K562 (cell line): ENCODE results near the gene UBR4. TPM values are rescaled to one million over a fixed set of nuclear protein-coding genes. Genes with fewer than 3 reads are reported as not detected.

Source experiments
- ATAC-seq: fragments of 200-7000 bp; cut with Tn5 transposase; 3 replicates; pipeline ENCODE4 v1.9.1; 2020; ENCODE audit warnings: moderate library complexity
- BruUV-seq: library from RNA; stranded (reverse); fragments of 400-500 nt; replicated peaks from 2 replicates; lab custom pipeline; 2021; lab: Mats Ljungman, UMichigan
- CTCF ChIA-PET: fragments of 300-600 bp; formaldehyde crosslinking; extraction: SDS; loops from one replicate; lab custom pipeline; 2021; ENCODE audit warnings: low intra/inter-chr PET ratio; lab: Yijun Ruan, JAX
- POLR2A ChIA-PET: fragments of 300-600, 350-650 bp; sonication (Branson Sonifier 250); formaldehyde crosslinking; extraction: SDS; loops from one replicate; lab custom pipeline; 2021; ENCODE audit warnings: antibody characterized with exemption, inconsistent platforms; lab: Yijun Ruan, JAX
- DNase-seq, 4 experiments: peaks; one replicate each; pipeline versions ENCODE4 v3.0.0 to v3.0.0-alpha.2; 2011 to 2018; ENCODE audit warnings: low spot score in 3 of 4, mixed read lengths in 3 of 4; ENCODE audit errors: extremely low read depth in 1 of 4
- FAIRE-seq: peaks from 2 replicates; lab custom pipeline; 2011; peaks lifted over from hg19 to GRCh38; lab: Jason Lieb, UNC
- H2AFZ ChIP-seq: 2 replicates; pipeline ENCODE4 v1.6.0; 2011; ENCODE audit warnings: low read depth, low read length, control low read depth, inconsistent platforms
- H3K27ac ChIP-seq: fragments of 200-600 bp; 3 replicates; pipeline ENCODE4 v1.8.0; 2011; ENCODE audit warnings: low read depth, mild to moderate bottlenecking, control low read depth, inconsistent platforms, low read length, moderate library complexity, mixed read lengths; ENCODE audit errors: extremely low read depth
- H3K27me3 ChIP-seq, 2 experiments: fragments of 300-600 bp in 1 of 2; 2 replicates in 1 of 2; 3 replicates in 1 of 2; pipeline versions ENCODE4 v1.6.0 to v1.8.0; 2011; ENCODE audit warnings: inconsistent platforms in 2 of 2, low read length in 2 of 2, mild to moderate bottlenecking in 1 of 2, mixed read lengths in 1 of 2, moderate library complexity in 1 of 2; ENCODE audit not compliant: control insufficient read depth in 2 of 2, insufficient read depth in 2 of 2
- H3K36me3 ChIP-seq: fragments of 300-600 bp; 3 replicates; pipeline ENCODE4 v1.8.0; 2011; ENCODE audit warnings: mild to moderate bottlenecking, low read length, inconsistent platforms; ENCODE audit not compliant: control insufficient read depth, insufficient read depth
- H3K4me1 ChIP-seq, 2 experiments: fragments of 200-600 bp in 1 of 2; replicated peaks in 1 of 2; 2 replicates in 1 of 2; 3 replicates in 1 of 2; pipeline versions ENCODE4 v1.5.1 to v1.8.0; 2011; ENCODE audit warnings: inconsistent platforms in 2 of 2, low read length in 2 of 2, mild to moderate bottlenecking in 1 of 2, mixed read lengths in 1 of 2, moderate library complexity in 1 of 2; ENCODE audit not compliant: control insufficient read depth in 2 of 2, insufficient read depth in 2 of 2
- H3K4me2 ChIP-seq: 2 replicates; pipeline ENCODE4 v1.6.1; 2011; ENCODE audit warnings: low read length, control low read depth, inconsistent platforms, mixed read lengths; ENCODE audit not compliant: insufficient read depth
- H3K4me3 ChIP-seq: fragments of 200-600 bp; sonication (generic), shearing (Covaris generic); 2 replicates; pipeline ENCODE4 v1.5.1; 2016; ENCODE audit warnings: control low read depth, inconsistent platforms
- H3K79me2 ChIP-seq: fragments of 200-600 bp; 3 replicates; pipeline ENCODE4 v1.8.0; 2011; ENCODE audit warnings: low read length, inconsistent platforms; ENCODE audit not compliant: control insufficient read depth, insufficient read depth
- H3K9ac ChIP-seq, 2 experiments: 2 replicates each; pipeline versions ENCODE4 v1.6.0 to v1.6.1; 2011; ENCODE audit warnings: low read depth in 2 of 2, low read length in 2 of 2, control low read depth in 1 of 2, inconsistent platforms in 1 of 2, mild to moderate bottlenecking in 1 of 2, mixed read lengths in 1 of 2; ENCODE audit not compliant: insufficient read depth in 1 of 2
- H3K9me1 ChIP-seq: one replicate; pipeline ENCODE4 v1.6.0; 2011; ENCODE audit warnings: inconsistent platforms, mild to moderate bottlenecking, low read length, moderate library complexity; ENCODE audit not compliant: control insufficient read depth, insufficient read depth
- H3K9me3 ChIP-seq: replicated peaks from 2 replicates; pipeline ENCODE4 v1.5.1; 2011; ENCODE audit warnings: low read depth, low read length, inconsistent platforms; ENCODE audit not compliant: control insufficient read depth, insufficient read depth
- H4K20me1 ChIP-seq: replicated peaks from 2 replicates; pipeline ENCODE4 v1.6.1; 2011; ENCODE audit warnings: low read length, inconsistent platforms, mixed read lengths; ENCODE audit not compliant: control insufficient read depth, insufficient read depth
- CTCF ChIP-seq, 3 experiments: IDR thresholded peaks in 2 of 3; conservative IDR thresholded peaks in 1 of 3; 2 replicates each; pipeline ENCODE4 v1.5.1; 2011 to 2012; ENCODE audit warnings: low read length in 3 of 3, mild to moderate bottlenecking in 3 of 3, control low read depth in 2 of 3, improper control_type of control experiment in 1 of 3, inconsistent platforms in 1 of 3, low read depth in 1 of 3, mixed read lengths in 1 of 3, moderate library complexity in 1 of 3; ENCODE audit not compliant: insufficient read depth in 2 of 3
- DLX4 ChIP-seq: fragments of 250-450 bp; sonication (Bioruptor Pico); IDR thresholded peaks from 2 replicates; pipeline ENCODE4 v1.6.1; 2021; ENCODE audit warnings: mild to moderate bottlenecking
- E2F3 ChIP-seq: fragments of 250-450 bp; sonication (Bioruptor Pico); IDR thresholded peaks from 2 replicates; pipeline ENCODE4 v1.4.0; 2020; ENCODE audit warnings: mild to moderate bottlenecking
- ETV6 ChIP-seq, 3 experiments: fragments of 150-350 bp in 1 of 3; sonication (generic) in 1 of 3; formaldehyde crosslinking in 1 of 3; IDR thresholded peaks; 2 replicates each; pipeline versions ENCODE4 v1.6.1 to v1.8.0; 2014 to 2022; ENCODE audit warnings: borderline replicate concordance in 2 of 3, low read depth in 2 of 3, antibody characterized with exemption in 1 of 3, low read length in 1 of 3, mild to moderate bottlenecking in 1 of 3, missing genetic modification reagents in 1 of 3
- HLTF ChIP-seq: fragments of 450-650 bp; IDR thresholded peaks from 2 replicates; pipeline ENCODE4 v1.6.1; 2016
- KAT7 ChIP-seq: sonication (generic); formaldehyde crosslinking; IDR thresholded peaks from 2 replicates; pipeline ENCODE4 v1.8.0; 2022; ENCODE audit warnings: missing genetic modification reagents, mild to moderate bottlenecking, borderline replicate concordance
- MLLT1 ChIP-seq, 2 experiments: fragments of 450-650 bp; IDR thresholded peaks; 2 replicates each; pipeline ENCODE4 v1.6.1; 2016
- POU5F1 ChIP-seq: fragments of 150-350 bp; IDR thresholded peaks from 2 replicates; pipeline ENCODE4 v1.6.1; 2014; ENCODE audit warnings: borderline replicate concordance, low read length, low read depth, mild to moderate bottlenecking; ENCODE audit not compliant: partially characterized antibody
- PTTG1 ChIP-seq: fragments of 450-650 bp; IDR thresholded peaks from 2 replicates; pipeline ENCODE4 v1.6.1; 2016; ENCODE audit warnings: low read depth, mild to moderate bottlenecking, missing genetic modification characterization, missing compliant biosample characterization
- RB1 ChIP-seq: fragments of 450-650 bp; IDR thresholded peaks from 2 replicates; pipeline ENCODE4 v1.6.1; 2017; ENCODE audit warnings: low read depth, mild to moderate bottlenecking
- TGIF2 ChIP-seq: sonication (generic); formaldehyde crosslinking; IDR thresholded peaks from 2 replicates; pipeline ENCODE4 v1.8.1; 2022; ENCODE audit warnings: mild to moderate bottlenecking, missing genetic modification reagents, moderate library complexity
- YY1 ChIP-seq, 3 experiments: IDR thresholded peaks; 2 replicates each; pipeline ENCODE4 v1.6.1; 2011; ENCODE audit warnings: low read length in 2 of 3, mild to moderate bottlenecking in 2 of 3, moderate library complexity in 2 of 3, borderline replicate concordance in 1 of 3, control low read depth in 1 of 3, low read depth in 1 of 3; ENCODE audit not compliant: insufficient read depth in 3 of 3, insufficient replicate concordance in 2 of 3, control insufficient read depth in 1 of 3, insufficient read length in 1 of 3; ENCODE audit errors: extremely low read depth in 1 of 3
- ZNF121 ChIP-seq: sonication (generic); formaldehyde crosslinking; conservative IDR thresholded peaks from 2 replicates; pipeline ENCODE4 v1.8.0; 2022; ENCODE audit warnings: missing genetic modification reagents
- ZNF282 ChIP-seq: sonication (generic); formaldehyde crosslinking; IDR thresholded peaks from 2 replicates; pipeline ENCODE4 v1.8.1; 2023; ENCODE audit warnings: missing genetic modification reagents
- ZNF561 ChIP-seq: fragments of 450-650 bp; formaldehyde crosslinking; conservative IDR thresholded peaks from 2 replicates; pipeline ENCODE4 v1.4.0; 2020; ENCODE audit warnings: mild to moderate bottlenecking, moderate library complexity
- WGBS: fragments of 100-300 bp; shearing (Covaris generic); methylation state at CpG from one replicate; pipeline ENCODE4 v1.1.6; 2016; ENCODE audit warnings: low coverage, mixed read lengths; ENCODE audit not compliant: insufficient coverage; ENCODE audit errors: missing lambda C conversion rate; 5-methylcytosine and 5-hydroxymethylcytosine counted together
- in situ Hi-C: fragments of 300-500 bp; cut with MboI; formaldehyde crosslinking; loops from 4 replicates; pipeline ENCODE4 v1.15.0; 2018; ENCODE audit warnings: inconsistent platforms, mixed read lengths
- intact Hi-C: fragments of 100-400 bp; cut with micrococcal nuclease; formaldehyde crosslinking; loops from 2 replicates; pipeline ENCODE4 v1.14.2; 2022
- polyA plus RNA-seq, 8 experiments: library from polyadenylated mRNA; depleted of rRNA in 4 of 8; stranded (reverse) in 5 of 8; unstranded in 3 of 8; fragments of >200 nt; fragmentation: Nextera tagmentation in 2 of 8; fragmentation: Illumina TruSeq in 1 of 8; extraction: Ambion mirVana in 2 of 8; extraction: Trizol in 1 of 8; gene quantifications; 2 replicates each; pipeline versions ENCODE4 v1.2.1 to v1.2.3, GENCODE V29; 2011 to 2014; ENCODE audit warnings: inconsistent platforms in 1 of 8, missing spikeins in 1 of 8
- total RNA-seq, 7 experiments: library from RNA; depleted of rRNA in 6 of 7; stranded (reverse); fragments of >200 nt in 6 of 7; fragmentation: Illumina TruSeq in 2 of 7; extraction: Trizol in 2 of 7; gene quantifications; 2 replicates each; pipeline versions ENCODE4 v1.2.1 to v1.2.3, GENCODE V29; 2011 to 2021; ENCODE audit warnings: low replicate concordance in 1 of 7

Gene UBR4
- total and polyA plus RNA-seq, 9 of the 15 experiments (the other 6 are each of a cell fraction or from before 2014, with no cell fraction given) = 55.4 to 277 (median 123) TPM

- TF ChIP-seq DLX4 = no peak
- TF ChIP-seq PTTG1 = no peak
- no peak for TF ChIP-seq POU5F1
- no peak for TF ChIP-seq KAT7 (CRISPR knock-in tag)
These were observed 94.8 kb downstream of the UBR4 start (continued) for GRCh38 chr1:19115082-19115808.

GRCh38 chr1:19113697-19114092, 96.4 kb downstream of the UBR4 start:
- H3K9me3 ChIP-seq = no peaks in the 10 kb centered on the region
- H3K4me2 ChIP-seq = peak overlapping the region; percentile 20; the same call in 1 of the 2 replicates
- H3K79me2 ChIP-seq = no peaks in the 10 kb centered on the region
- intact Hi-C loops (loop anchor here (5.0 to 10.0 kb wide), 2 partner anchors 131 to 206 kb away; no protein-coding TSS in a partner anchor), in situ Hi-C loops (no loop called here)
- peak; percentile 86 for ATAC-seq
- 65% methylated on average over 4 of the region's 4 CpGs for WGBS
- H3K9ac ChIP-seq = no peak overlapping the region
- no peak overlapping the region for H3K4me3 ChIP-seq
- H3K9me1 ChIP-seq = peaks cover 8% of the 10 kb centered on the region
- peak; percentile 73 to 82 (median 75) for DNase-seq
- H3K27me3 ChIP-seq = no peaks in the 10 kb centered on the region
- no TSS peak for BruUV-seq
- H3K36me3 ChIP-seq = peaks cover 99% of the 10 kb centered on the region
- H3K4me1 ChIP-seq = peaks cover 7 to 17% of the 10 kb centered on the region in 2 experiments; a peak in 3 of 5 replicates
- FAIRE-seq = peak; percentile 76
- no peak overlapping the region for H2AFZ ChIP-seq
- no peak overlapping the region for H3K27ac ChIP-seq
- peaks cover 7% of the 10 kb centered on the region for H4K20me1 ChIP-seq
- POLR2A ChIA-PET = interaction anchor here (0.5 to 3.8 kb wide), 11 partner anchors 9 to 203 kb away, joined by 3 to 26 read pairs (median 4); no protein-coding TSS in a partner anchor
- CTCF ChIA-PET = no interaction called here
- TF ChIP-seq MLLT1 (IDR thresholded peaks at IDR 0.05) (0 out of 4 replicates have a peak, but pooled peaks of 1 of the 2 experiments have one; percentile 14), POU5F1 (no peak), RB1 (no peak), YY1 (IDR thresholded peaks at IDR 0.05; ENCODE audit: borderline replicate concordance in 1 of 3, control insufficient read depth in 1 of 3, extremely low read depth in 1 of 3, insufficient read depth in 3 of 3, insufficient read length in 1 of 3, insufficient replicate concordance in 2 of 3, low read depth in 1 of 3, low read length in 2 of 3) (no peak), HLTF (no peak), TGIF2 (CRISPR knock-in tag) (no peak), ZNF121 (CRISPR knock-in tag) (no peak), ETV6 (IDR thresholded peaks at IDR 0.05; ENCODE audit: borderline replicate concordance in 1 of 2, low read depth in 2 of 2, low read length in 1 of 2) (no peak), ETV6 (CRISPR knock-in tag; IDR thresholded peaks at IDR 0.05; ENCODE audit: borderline replicate concordance) (no peak), ZNF561 (CRISPR knock-in tag) (no peak), E2F3 (CRISPR knock-in tag) (no peak), ZNF282 (CRISPR knock-in tag) (no peak), CTCF (IDR thresholded peaks at IDR 0.05 in 2 of 3, conservative IDR thresholded peaks at IDR 0.05 in 1 of 3; ENCODE audit: insufficient read depth in 2 of 3, low read depth in 1 of 3, low read length in 3 of 3) (peak; percentile 66 to 77 (median 74))
